Iris pigment epithelial cell (primary cell): ENCODE results near the gene GNB5.

Source experiments
- DNase-seq: peaks from one replicate; pipeline ENCODE4 v3.0.0-alpha.2; 2011; ENCODE audit warnings: low read depth

Gene GNB5

GRCh38 chr15:52140646-52141045, 50.5 kb downstream of the GNB5 start:
- DNase-seq = no peak

GRCh38 chr15:52139599-52140462, 51.4 kb downstream of the GNB5 start:
- DNase-seq = peak; percentile 65

- DNase-seq = no peak
Observed at GRCh38 chr15:52137432-52138357, 53.5 kb downstream of the GNB5 start.

- no peak for DNase-seq
Observed at GRCh38 chr15:52136442-52136980, 54.7 kb downstream of the GNB5 start.

GRCh38 chr15:52134502-52135144, 56.6 kb downstream of the GNB5 start:
- DNase-seq = no peak

- DNase-seq = no peak
Observed at GRCh38 chr15:52133510-52134220, 57.5 kb downstream of the GNB5 start.

- DNase-seq = no peak
Observed at GRCh38 chr15:52132066-52132465, 59.1 kb downstream of the GNB5 start.

- no peak for DNase-seq
Observed at GRCh38 chr15:52128568-52128967, 62.6 kb downstream of the GNB5 start.

GRCh38 chr15:52124270-52124880, 66.8 kb downstream of the GNB5 start:
- peak; percentile 88 for DNase-seq

GRCh38 chr15:52121896-52122295, 69.3 kb downstream of the GNB5 start:
- no peak for DNase-seq

GRCh38 chr15:52121006-52121405, 70.2 kb downstream of the GNB5 start:
- no peak for DNase-seq

GRCh38 chr15:52120488-52120887, 70.7 kb downstream of the GNB5 start:
- DNase-seq = no peak

GRCh38 chr15:52118969-52119749, 72.0 kb downstream of the GNB5 start:
- DNase-seq = no peak

- no peak for DNase-seq
Observed at GRCh38 chr15:52117549-52117948, 73.6 kb downstream of the GNB5 start.

GRCh38 chr15:52115598-52116427, 75.4 kb downstream of the GNB5 start:
- DNase-seq = no peak

GRCh38 chr15:52114261-52115055, 76.7 kb downstream of the GNB5 start:
- DNase-seq = no peak

GRCh38 chr15:52113708-52114107, 77.5 kb downstream of the GNB5 start:
- DNase-seq = no peak

- no peak for DNase-seq
Observed at GRCh38 chr15:52113235-52113634, 78.0 kb downstream of the GNB5 start.
